Gastroesophageal sphincter (tissue), 4 donors: ENCODE measurements around the gene TACC3. TPM values are rescaled to one million over a fixed set of nuclear protein-coding genes. Genes with fewer than 3 reads are reported as not detected.

Experiments used
- ATAC-seq: fragments of 150-250 bp; one replicate; pipeline ENCODE4 v1.9.1; 2016; ENCODE audit warnings: mild to moderate bottlenecking, moderate library complexity
- H3K27ac ChIP-seq, 4 donors: fragments of 200-600 bp; sonication (generic) in 3 of 4; 1 replicate in 3 of 4; 2 replicates in 1 of 4; pipeline ENCODE4 v1.5.1; 2016 to 2019
- H3K27me3 ChIP-seq: fragments of 200-600 bp; sonication (generic); one replicate; pipeline ENCODE4 v1.5.1; 2019
- H3K36me3 ChIP-seq, 2 donors: fragments of 200-600 bp; sonication (generic); one replicate each; pipeline ENCODE4 v1.5.1; 2019; ENCODE audit warnings: control low read depth in 1 of 2
- H3K4me1 ChIP-seq, 3 donors: fragments of 200-600 bp; sonication (generic); 1 replicate in 2 of 3; 2 replicates in 1 of 3; pipeline ENCODE4 v1.5.1; 2016 to 2019; ENCODE audit warnings: control low read depth in 2 of 3
- H3K4me3 ChIP-seq, 2 donors: fragments of 200-600 bp; sonication (generic); one replicate each; pipeline ENCODE4 v1.5.1; 2019; ENCODE audit warnings: mild to moderate bottlenecking in 1 of 2, moderate library complexity in 1 of 2
- H3K9me3 ChIP-seq, 3 donors: fragments of 200-600 bp; sonication (generic); one replicate each; pipeline ENCODE4 v1.5.1; 2017 to 2019; ENCODE audit warnings: control low read depth in 2 of 3
- EP300 ChIP-seq: sonication (generic); formaldehyde crosslinking; IDR thresholded peaks from one replicate; pipeline ENCODE4 v1.6.1; 2017; ENCODE audit warnings: antibody characterized with exemption, mild to moderate bottlenecking
- POLR2A ChIP-seq, 2 donors: fragments of 450-650 bp; IDR thresholded peaks; one replicate each; pipeline ENCODE4 v1.6.1; 2017; ENCODE audit warnings: antibody characterized with exemption in 2 of 2, mild to moderate bottlenecking in 2 of 2, moderate library complexity in 1 of 2
- POLR2AphosphoS5 ChIP-seq: sonication (generic); formaldehyde crosslinking; IDR thresholded peaks from one replicate; pipeline ENCODE4 v1.6.1; 2017; ENCODE audit warnings: antibody characterized with exemption
- WGBS, 2 donors: methylation state at CpG; one replicate each; pipeline ENCODE4 v1.1.5; 2018; ENCODE audit warnings: low coverage in 1 of 2; 5-methylcytosine and 5-hydroxymethylcytosine counted together
- total RNA-seq, 4 donors: library from RNA; depleted of rRNA; stranded (reverse); fragments of >200 nt; gene quantifications; one replicate each; pipeline ENCODE4 v1.1.0, GENCODE V29; 2016
- TF ChIP-seq, protein P1 (sequence below), 4 experiments: fragments of 200-600 bp in 2 of 4; fragments of 450-650 bp in 2 of 4; sonication (generic) in 1 of 4; IDR thresholded peaks; one replicate each; pipeline ENCODE4 v1.5.1; 2017 to 2019; ENCODE audit warnings: antibody characterized with exemption in 4 of 4, mild to moderate bottlenecking in 2 of 4, moderate library complexity in 2 of 4

The TACC3 gene
- total RNA-seq, 4 donors from 2014 or later: 6.0 to 8.2 (median 7.1) TPM

DNA sequence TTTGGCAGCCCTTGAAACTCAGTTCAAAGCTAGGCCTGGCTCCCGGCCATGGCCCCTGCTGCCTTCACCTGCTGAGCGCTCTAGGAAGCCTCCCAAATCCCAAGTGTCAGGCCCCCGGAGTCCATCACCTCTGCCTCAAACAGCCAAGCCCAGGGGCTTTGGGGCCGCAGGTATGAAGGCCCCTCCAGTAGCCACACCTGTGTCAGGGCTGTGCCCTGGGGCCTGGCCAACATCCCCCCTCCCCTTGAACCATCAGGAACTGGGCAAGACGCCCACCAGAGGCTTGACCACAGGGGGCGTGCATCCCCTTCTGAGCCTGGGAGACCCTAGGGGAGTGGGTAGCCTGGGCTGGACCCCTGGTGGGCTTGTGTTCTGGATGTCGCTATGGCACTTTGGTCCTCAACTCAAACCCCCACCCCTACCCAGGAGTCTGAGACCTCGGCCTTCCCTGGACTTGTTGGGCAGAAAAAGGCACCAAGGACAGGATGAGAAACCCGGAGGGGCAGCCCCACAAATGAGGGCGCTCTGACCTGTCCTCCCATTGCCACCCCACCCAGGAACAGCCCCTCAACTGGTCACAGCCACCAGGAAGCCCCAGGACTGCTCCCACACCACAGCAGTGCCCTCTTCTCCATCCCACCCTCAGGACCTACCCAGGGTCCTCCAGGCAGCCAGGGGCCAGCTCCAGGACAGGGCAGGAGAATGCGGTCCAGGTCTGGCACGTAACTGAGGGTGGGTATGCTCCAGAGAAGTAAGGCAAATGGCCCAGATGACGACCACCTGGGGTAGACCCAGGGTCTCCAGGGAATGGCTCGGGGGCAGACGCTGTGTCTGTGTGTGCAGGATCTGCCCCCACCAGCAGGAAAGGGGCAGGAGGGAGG is 5.0 kb upstream of the TACC3 start:
- H3K4me3 ChIP-seq: no peak overlapping the region

DNA sequence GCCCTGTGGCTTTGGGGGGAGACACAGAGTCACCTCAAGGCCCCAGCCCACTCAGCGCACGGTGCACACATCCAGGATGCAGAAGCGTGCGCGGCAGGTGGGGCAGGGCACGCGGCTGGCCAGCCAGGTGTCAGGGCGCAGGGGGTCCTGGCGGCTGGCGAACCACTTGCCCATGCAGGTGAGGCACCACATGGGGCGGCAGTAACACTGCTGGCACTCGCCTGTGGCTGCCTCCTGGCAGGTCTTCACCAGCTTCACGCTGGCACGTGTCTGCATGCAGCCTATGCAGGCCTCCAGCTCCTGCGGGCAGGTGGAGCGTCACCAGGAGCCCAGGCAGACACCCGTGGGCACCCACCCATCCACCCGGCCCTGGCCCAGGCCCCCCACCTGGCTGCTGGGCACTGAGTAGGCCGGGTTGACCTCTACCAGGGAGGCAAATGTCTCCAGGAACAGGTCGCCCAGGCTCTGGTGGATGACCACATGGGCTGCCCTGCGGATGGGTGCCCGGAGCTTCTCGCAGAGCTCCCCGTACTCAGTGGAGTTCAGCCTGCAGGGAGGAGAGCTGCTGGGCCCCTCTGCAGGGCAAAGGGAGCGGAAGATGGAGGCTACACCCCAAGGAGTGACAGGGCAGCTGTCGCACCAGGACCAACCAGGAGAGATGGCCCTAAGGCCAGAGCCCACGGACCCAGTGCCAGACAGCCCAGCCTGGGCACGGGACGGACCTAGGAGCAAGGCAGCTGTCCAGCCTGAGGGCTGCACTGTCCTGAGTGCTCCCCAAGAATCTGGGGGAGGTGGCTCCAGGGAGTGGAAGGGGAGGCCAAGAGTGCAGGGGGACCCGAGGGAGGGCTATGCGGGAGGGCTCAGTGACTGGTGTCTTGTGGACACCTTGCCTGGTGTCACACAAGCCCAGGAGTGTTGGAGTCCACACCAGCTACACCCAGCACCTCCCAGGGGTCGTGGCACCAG is 3.9 kb upstream of the TACC3 start:
- peaks cover 0 to 89% (median 34%) of the 10 kb centered on the region in 3 donors for H3K4me1 ChIP-seq

More for the DNA sequence above, 5.0 kb upstream of the TACC3 start:
- Histone ChIP-seq H3K4me1 (peaks cover 0 to 80% (median 24%) of the 10 kb centered on the region in 3 donors), H3K36me3 (peaks cover 0 to 32% of the 10 kb centered on the region in 2 donors), H3K27me3 (no peaks in the 10 kb centered on the region), H3K27ac (peak overlapping the region in 3 of 4 donors; percentile 7 to 44 (median 31)), H3K9me3 (no peaks in the 10 kb centered on the region)
- WGBS, 2 donors: 80% methylated on average over 1 of the region's 15 CpGs; no CpG with 5 or more reads in 1 of the 2 donors
- no peak for ATAC-seq
- no peak for TF ChIP-seq POLR2A (IDR thresholded peaks at IDR 0.05)
- no peak for TF ChIP-seq POLR2AphosphoS5
- no peak for TF ChIP-seq EP300
- TF ChIP-seq, protein P1, sequence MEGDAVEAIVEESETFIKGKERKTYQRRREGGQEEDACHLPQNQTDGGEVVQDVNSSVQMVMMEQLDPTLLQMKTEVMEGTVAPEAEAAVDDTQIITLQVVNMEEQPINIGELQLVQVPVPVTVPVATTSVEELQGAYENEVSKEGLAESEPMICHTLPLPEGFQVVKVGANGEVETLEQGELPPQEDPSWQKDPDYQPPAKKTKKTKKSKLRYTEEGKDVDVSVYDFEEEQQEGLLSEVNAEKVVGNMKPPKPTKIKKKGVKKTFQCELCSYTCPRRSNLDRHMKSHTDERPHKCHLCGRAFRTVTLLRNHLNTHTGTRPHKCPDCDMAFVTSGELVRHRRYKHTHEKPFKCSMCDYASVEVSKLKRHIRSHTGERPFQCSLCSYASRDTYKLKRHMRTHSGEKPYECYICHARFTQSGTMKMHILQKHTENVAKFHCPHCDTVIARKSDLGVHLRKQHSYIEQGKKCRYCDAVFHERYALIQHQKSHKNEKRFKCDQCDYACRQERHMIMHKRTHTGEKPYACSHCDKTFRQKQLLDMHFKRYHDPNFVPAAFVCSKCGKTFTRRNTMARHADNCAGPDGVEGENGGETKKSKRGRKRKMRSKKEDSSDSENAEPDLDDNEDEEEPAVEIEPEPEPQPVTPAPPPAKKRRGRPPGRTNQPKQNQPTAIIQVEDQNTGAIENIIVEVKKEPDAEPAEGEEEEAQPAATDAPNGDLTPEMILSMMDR (IDR thresholded peaks at IDR 0.05): no peak

DNA sequence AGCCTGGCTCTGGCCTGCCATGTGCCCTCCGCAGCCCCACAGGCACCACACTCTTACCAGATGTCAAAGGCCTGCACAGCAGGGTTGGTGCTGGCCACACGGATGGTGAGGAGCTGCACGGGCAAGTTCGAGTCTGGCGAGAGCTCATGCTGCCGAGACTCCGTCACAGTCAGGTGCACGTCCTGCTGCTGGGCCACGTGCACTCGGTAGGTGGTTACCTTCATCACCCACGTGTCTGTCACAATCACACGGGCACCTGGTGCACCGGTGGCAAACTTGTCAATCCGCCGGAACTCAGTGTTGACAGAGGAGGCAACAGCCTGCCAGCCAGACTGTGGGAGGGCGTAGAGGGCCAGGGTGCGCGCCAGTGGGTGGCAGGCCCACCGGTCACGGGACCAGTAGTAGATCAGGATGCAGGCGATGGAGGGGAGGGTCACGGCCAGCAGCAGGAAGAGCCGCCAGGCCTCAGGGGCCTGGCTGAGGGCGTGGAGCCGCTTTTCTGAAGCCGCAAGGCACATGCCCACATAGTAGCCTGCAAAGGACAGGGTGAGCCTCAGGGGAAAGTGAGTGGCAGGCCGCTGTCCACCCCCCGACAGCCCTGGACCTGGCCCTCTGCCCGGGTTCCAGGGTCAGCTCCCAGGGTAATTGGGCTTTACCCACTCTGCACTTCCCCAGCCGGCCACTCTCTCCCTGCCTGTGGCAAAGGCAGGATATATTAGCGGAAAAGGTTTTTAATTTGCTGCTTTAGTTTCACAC is 3.0 kb upstream of the TACC3 start:
- ATAC-seq: no peak
- Histone ChIP-seq H3K27ac (peak overlapping the region in 2 of 4 donors; percentile 12 to 24), H3K4me3 (no peak overlapping the region), H3K36me3 (peaks cover 0 to 32% of the 10 kb centered on the region in 2 donors), H3K27me3 (no peaks in the 10 kb centered on the region), H3K4me1 (peaks cover 0 to 86% (median 30%) of the 10 kb centered on the region in 3 donors), H3K9me3 (no peaks in the 10 kb centered on the region)
- TF ChIP-seq EP300: no peak
- TF ChIP-seq POLR2AphosphoS5: no peak
- TF ChIP-seq POLR2A (IDR thresholded peaks at IDR 0.05): no peak
- TF ChIP-seq, protein P1 (IDR thresholded peaks at IDR 0.05): no peak
- 38 to 100% methylated on average over 1 to 4 of the region's 31 CpGs for WGBS, 2 donors

More for the DNA sequence above, 3.9 kb upstream of the TACC3 start:
- Histone ChIP-seq H3K27ac (peak overlapping the region in 1 of 4 donors; percentile 24), H3K4me3 (no peak overlapping the region), H3K27me3 (no peaks in the 10 kb centered on the region), H3K36me3 (peaks cover 0 to 32% of the 10 kb centered on the region in 2 donors), H3K9me3 (no peaks in the 10 kb centered on the region)
- TF ChIP-seq POLR2A (IDR thresholded peaks at IDR 0.05) (no peak), POLR2AphosphoS5 (no peak), EP300 (no peak)
- TF ChIP-seq, protein P1 (IDR thresholded peaks at IDR 0.05): no peak
- 100% methylated on average over 3 of the region's 32 CpGs; no CpG with 5 or more reads in 1 of the 2 donors for WGBS, 2 donors
- no peak for ATAC-seq

DNA sequence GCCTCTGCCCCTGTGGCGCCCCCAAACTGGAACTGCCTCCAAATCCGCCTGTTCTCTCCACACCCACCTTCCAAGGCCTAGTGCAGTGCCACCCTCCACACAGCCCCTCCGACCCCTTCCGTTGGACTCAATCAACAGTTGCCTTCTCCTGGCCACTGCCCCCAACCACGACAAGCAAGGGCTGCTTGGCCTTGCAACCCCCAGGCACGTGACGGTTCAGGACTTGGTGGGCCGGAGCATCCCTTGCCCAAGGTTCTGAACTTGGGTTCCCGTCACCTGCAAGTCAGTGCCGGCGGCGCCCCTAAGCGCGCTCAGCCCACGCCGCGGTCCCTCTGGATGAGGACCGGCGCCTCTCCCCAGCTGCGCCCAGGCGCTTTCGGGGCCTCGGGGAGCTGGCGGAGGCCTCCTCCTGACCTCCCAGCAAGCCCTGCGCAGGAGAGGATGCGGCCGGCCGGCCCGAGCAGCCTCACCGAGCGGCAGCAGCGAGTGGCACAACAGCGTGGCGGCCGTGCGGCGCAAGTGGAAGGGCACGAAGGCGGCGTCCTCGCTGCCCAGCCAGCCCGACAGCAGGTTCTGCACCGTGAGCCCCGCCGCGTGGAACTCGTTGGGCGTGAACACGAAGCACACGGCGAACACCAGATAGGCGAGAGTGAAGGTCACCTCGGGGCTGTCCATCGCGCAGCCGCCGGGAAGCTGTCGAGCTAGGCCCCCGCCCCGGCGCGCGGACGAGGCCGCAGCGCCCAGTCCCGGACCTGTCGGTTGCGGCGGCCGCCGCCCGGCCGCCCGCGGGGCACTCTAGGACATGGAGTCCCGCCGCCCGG is 948 bp upstream of the TACC3 start:
- Histone ChIP-seq H3K4me1 (peaks cover 0 to 65% (median 25%) of the 10 kb centered on the region in 3 donors), H3K27me3 (no peaks in the 10 kb centered on the region), H3K27ac (peak overlapping the region; percentile 91 to 98 (median 92)), H3K9me3 (no peaks in the 10 kb centered on the region), H3K4me3 (peak overlapping the region; percentile 53 to 89), H3K36me3 (peaks cover 0 to 46% of the 10 kb centered on the region in 2 donors)
- TF ChIP-seq, protein P1 (IDR thresholded peaks at IDR 0.05): no peak
- peak; percentile 40 to 60 for TF ChIP-seq POLR2A (IDR thresholded peaks at IDR 0.05)
- no peak for TF ChIP-seq EP300
- no peak for TF ChIP-seq POLR2AphosphoS5
- peak; percentile 28 for ATAC-seq
- 0% methylated on average over 2 of the region's 79 CpGs; no CpG with 5 or more reads in 1 of the 2 donors for WGBS, 2 donors
